Vagina (tissue), 2 donors: ENCODE results near the gene CELF4. TPM values are rescaled to one million over a fixed set of nuclear protein-coding genes. Genes with fewer than 3 reads are reported as not detected.

Source experiments
- DNase-seq, 2 donors: peaks; one replicate each; pipeline ENCODE4 v3.0.0-alpha.2; 2017; ENCODE audit errors: extremely low spot score in 2 of 2
- H3K27ac ChIP-seq: fragments of 200-600 bp; sonication (generic); one replicate; pipeline ENCODE4 v1.5.1; 2019
- H3K27me3 ChIP-seq: fragments of 200-600 bp; sonication (generic); one replicate; pipeline ENCODE4 v1.5.1; 2019
- H3K36me3 ChIP-seq, 2 donors: fragments of 200-600 bp; sonication (generic); one replicate each; pipeline ENCODE4 v1.5.1; 2017 to 2019
- H3K4me1 ChIP-seq: fragments of 200-600 bp; sonication (generic); one replicate; pipeline ENCODE4 v1.5.1; 2019
- H3K4me3 ChIP-seq, 2 donors: fragments of 200-600 bp; sonication (generic); 1 replicate in 1 of 2; 2 replicates in 1 of 2; pipeline ENCODE4 v1.5.1; 2016 to 2019
- H3K9me3 ChIP-seq: fragments of 200-600 bp; sonication (generic); one replicate; pipeline ENCODE4 v1.5.1; 2019
- CTCF ChIP-seq, 3 experiments: fragments of 450-650 bp in 2 of 3; fragments of 200-600 bp in 1 of 3; sonication (generic) in 1 of 3; IDR thresholded peaks; one replicate each; pipeline ENCODE4 v1.5.1; 2017 to 2019; ENCODE audit warnings: antibody characterized with exemption in 3 of 3, mild to moderate bottlenecking in 2 of 3, moderate library complexity in 2 of 3
- POLR2A ChIP-seq, 2 donors: fragments of 450-650 bp; IDR thresholded peaks; one replicate each; pipeline ENCODE4 v1.6.1; 2017; ENCODE audit warnings: antibody characterized with exemption in 2 of 2, mild to moderate bottlenecking in 2 of 2, moderate library complexity in 2 of 2
- POLR2AphosphoS5 ChIP-seq, 2 donors: sonication (generic); formaldehyde crosslinking; IDR thresholded peaks; one replicate each; pipeline ENCODE4 v1.9.0; 2017; ENCODE audit warnings: antibody characterized with exemption in 2 of 2, mild to moderate bottlenecking in 2 of 2, low read depth in 1 of 2; ENCODE audit not compliant: insufficient read depth in 1 of 2
- intact Hi-C: fragments of 100-400 bp; cut with DNase I; formaldehyde crosslinking; loops from one replicate; pipeline ENCODE4 v1.15.1; 2023
- total RNA-seq: library from RNA; depleted of rRNA; stranded (reverse); fragments of >200 nt; gene quantifications from one replicate; pipeline ENCODE4 v1.2.3, GENCODE V29; 2016

Gene CELF4
- total RNA-seq, 1 donor from 2014 or later: 2.2 TPM

GRCh38 chr18:37481072-37481471, 84.5 kb downstream of the CELF4 start:
- no peaks in the 10 kb centered on the region for H3K9me3 ChIP-seq
- no peaks in the 10 kb centered on the region for H3K36me3 ChIP-seq
- H3K27me3 ChIP-seq: no peaks in the 10 kb centered on the region
- no peak overlapping the region for H3K27ac ChIP-seq
- no peak overlapping the region for H3K4me3 ChIP-seq
- intact Hi-C loops: no loop called here
- DNase-seq: no peak
- TF ChIP-seq POLR2A (IDR thresholded peaks at IDR 0.05) (no peak), CTCF (IDR thresholded peaks at IDR 0.05) (no peak)
- no peaks in the 10 kb centered on the region for H3K4me1 ChIP-seq

- intact Hi-C loops: no loop called here
- no peak for DNase-seq
- Histone ChIP-seq H3K27ac (no peak overlapping the region), H3K4me3 (no peak overlapping the region), H3K27me3 (no peaks in the 10 kb centered on the region), H3K9me3 (no peaks in the 10 kb centered on the region), H3K36me3 (no peaks in the 10 kb centered on the region), H3K4me1 (no peaks in the 10 kb centered on the region)
- no peak for TF ChIP-seq CTCF (IDR thresholded peaks at IDR 0.05)
- TF ChIP-seq POLR2AphosphoS5 (IDR thresholded peaks at IDR 0.05; ENCODE audit: insufficient read depth in 1 of 2, low read depth in 1 of 2): no peak
- no peak for TF ChIP-seq POLR2A (IDR thresholded peaks at IDR 0.05)
Measured at GRCh38 chr18:37476611-37477295, 88.8 kb downstream of the CELF4 start.

- Histone ChIP-seq H3K36me3 (no peaks in the 10 kb centered on the region), H3K27me3 (no peaks in the 10 kb centered on the region), H3K4me3 (no peak overlapping the region), H3K9me3 (no peaks in the 10 kb centered on the region), H3K4me1 (no peaks in the 10 kb centered on the region), H3K27ac (no peak overlapping the region)
- intact Hi-C loops: no loop called here
- DNase-seq: no peak
- TF ChIP-seq POLR2AphosphoS5 (IDR thresholded peaks at IDR 0.05; ENCODE audit: insufficient read depth in 1 of 2, low read depth in 1 of 2): no peak
- no peak for TF ChIP-seq CTCF (IDR thresholded peaks at IDR 0.05)
- no peak for TF ChIP-seq POLR2A (IDR thresholded peaks at IDR 0.05)
Measured at GRCh38 chr18:37476182-37476581, 89.4 kb downstream of the CELF4 start.

- no peaks in the 10 kb centered on the region for H3K9me3 ChIP-seq
- no peak overlapping the region for H3K4me3 ChIP-seq
- intact Hi-C loops: no loop called here
- no peaks in the 10 kb centered on the region for H3K4me1 ChIP-seq
- no peak for DNase-seq
- H3K27me3 ChIP-seq: no peaks in the 10 kb centered on the region
- no peak overlapping the region for H3K27ac ChIP-seq
- TF ChIP-seq POLR2AphosphoS5 (IDR thresholded peaks at IDR 0.05; ENCODE audit: insufficient read depth in 1 of 2, low read depth in 1 of 2) (no peak), POLR2A (IDR thresholded peaks at IDR 0.05) (no peak), CTCF (IDR thresholded peaks at IDR 0.05) (no peak)
- H3K36me3 ChIP-seq: no peaks in the 10 kb centered on the region
Measured at GRCh38 chr18:37473195-37473840, 92.3 kb downstream of the CELF4 start.

- TF ChIP-seq POLR2AphosphoS5 (IDR thresholded peaks at IDR 0.05; ENCODE audit: insufficient read depth in 1 of 2, low read depth in 1 of 2) (no peak), POLR2A (IDR thresholded peaks at IDR 0.05) (no peak), CTCF (IDR thresholded peaks at IDR 0.05) (no peak)
- no peak for DNase-seq
- H3K9me3 ChIP-seq: no peaks in the 10 kb centered on the region
- no peaks in the 10 kb centered on the region for H3K36me3 ChIP-seq
- H3K27ac ChIP-seq: no peak overlapping the region
- H3K27me3 ChIP-seq: no peaks in the 10 kb centered on the region
- H3K4me1 ChIP-seq: no peaks in the 10 kb centered on the region
- intact Hi-C loops: no loop called here
- H3K4me3 ChIP-seq: no peak overlapping the region
Measured at GRCh38 chr18:37471637-37472036, 94.0 kb downstream of the CELF4 start.
